Right ventricle myocardium superior (tissue), 1 donor: Measurements from ENCODE around the gene PLCH2. TPM values are rescaled to one million over a fixed set of nuclear protein-coding genes. Genes with fewer than 3 reads are reported as not detected.
A peak's percentile ranks its signal among the peaks of the same experiment; 100 is the strongest.

Experiments used
- ATAC-seq: fragments of 200-7000 bp; cut with Tn5 transposase; one replicate; pipeline ENCODE4 v1.9.1; 2020; ENCODE audit warnings: mild to moderate bottlenecking; ENCODE audit not compliant: poor library complexity
- DNase-seq: peaks from one replicate; pipeline ENCODE4 v3.0.0-alpha.2; 2020
- intact Hi-C: fragments of 100-400 bp; cut with DNase I; formaldehyde crosslinking; loops from one replicate; pipeline ENCODE4 v1.11.2; 2022
- total RNA-seq: library from RNA; stranded (reverse); fragmentation: NEBNext Ultra II Directional; extraction: Animal tissue kit (Norgen Biotek cat#: 25700); gene quantifications from one replicate; pipeline ENCODE4 v1.2.1, GENCODE V29; 2021
- donor health status: DM: no; HTN: yes; CAD: no; lungs with severe emphysema.

Gene PLCH2
- total RNA-seq, 1 donor from 2014 or later: 0.13 TPM

DNA sequence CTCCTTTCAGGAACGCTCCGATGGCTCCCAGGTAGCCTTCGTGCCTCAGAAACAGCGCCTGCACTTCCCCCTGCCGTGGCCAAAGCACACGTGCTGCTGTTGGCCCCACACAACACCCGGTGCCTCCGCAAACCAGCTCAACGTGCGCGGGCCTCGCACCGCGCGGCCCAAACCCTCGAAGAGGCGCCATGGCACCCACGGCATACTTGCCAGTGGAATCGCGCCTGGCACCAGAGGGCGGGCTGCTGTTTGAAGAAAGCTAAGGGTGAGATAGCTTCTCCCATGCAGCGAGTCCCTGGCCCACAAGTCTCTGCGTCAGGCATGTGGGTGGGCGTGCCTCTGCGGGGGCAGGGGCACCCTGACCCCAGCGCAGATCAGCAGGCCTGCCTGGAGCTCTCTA is 42.4 kb downstream of the PLCH2 start:
- no peak for ATAC-seq
- DNase-seq: no peak
- intact Hi-C loops: no loop called here

- intact Hi-C loops: no loop called here
- ATAC-seq (no peak), DNase-seq (no peak)
These were observed 43.1 kb downstream of the PLCH2 start for GRCh38 chr1:2519029-2519685.

DNA sequence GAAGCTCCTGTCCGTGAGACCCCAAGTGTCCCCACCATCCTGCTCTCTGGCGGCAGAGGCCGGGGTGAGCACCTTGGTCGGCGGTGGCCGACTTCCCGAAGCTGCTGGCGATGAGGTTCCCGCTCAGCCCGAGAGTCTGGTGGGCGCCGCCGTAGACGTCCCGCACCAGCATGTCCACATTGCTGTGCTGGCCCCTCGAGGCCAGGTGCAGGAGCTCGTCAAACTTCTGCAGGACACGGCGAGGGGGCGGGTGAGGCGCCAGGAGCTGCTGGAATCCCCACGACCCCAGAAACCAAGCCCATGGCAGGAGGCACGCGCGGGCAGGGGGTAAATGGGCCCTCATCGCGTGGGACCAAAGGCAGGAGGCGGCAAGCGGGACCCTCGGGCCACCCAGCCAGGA is 43.6 kb downstream of the PLCH2 start:
- no peak for DNase-seq
- intact Hi-C loops: no loop called here
- ATAC-seq: no peak

DNA sequence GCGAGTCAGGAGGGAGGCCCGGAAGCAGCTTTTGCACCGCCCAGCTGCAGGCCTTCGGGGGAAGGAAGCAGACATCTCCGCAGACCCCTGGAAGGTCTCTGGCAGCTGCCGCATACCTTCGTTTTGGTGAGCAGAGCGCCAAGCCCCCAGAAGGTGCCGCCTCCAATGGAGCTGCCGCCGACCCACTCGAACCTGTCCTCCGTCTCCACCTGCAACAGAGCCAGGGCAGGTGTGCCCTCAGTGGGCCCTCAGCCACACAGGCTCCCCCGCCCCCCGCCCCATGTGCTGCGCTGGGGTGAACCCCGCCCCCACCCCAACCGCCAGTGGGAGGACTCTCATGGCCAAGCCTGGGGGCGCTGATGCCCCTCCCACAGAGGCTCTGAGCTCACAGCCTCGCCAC is 44.1 kb downstream of the PLCH2 start:
- no peak for ATAC-seq
- intact Hi-C loops: no loop called here
- DNase-seq: no peak

DNA sequence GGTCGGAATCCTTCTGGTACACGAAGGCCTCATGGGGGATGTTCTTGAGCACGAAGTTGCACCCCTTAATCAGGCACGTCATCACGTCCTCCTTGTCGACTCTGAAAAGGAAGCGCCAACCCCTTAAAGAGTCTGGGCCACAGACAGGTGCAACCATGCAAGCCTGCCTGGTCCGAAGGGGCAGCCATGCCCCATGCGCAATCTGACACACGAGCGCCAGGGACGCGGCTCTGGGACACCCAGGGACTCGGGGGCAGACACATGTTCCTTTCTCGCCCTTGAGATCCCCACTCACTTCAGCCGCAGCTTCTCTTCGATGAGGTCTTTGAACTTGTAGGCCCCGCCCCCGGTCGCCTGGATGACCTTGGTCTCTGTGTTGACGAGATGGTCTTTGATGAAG is 44.7 kb downstream of the PLCH2 start:
- DNase-seq (no peak), ATAC-seq (no peak)
- intact Hi-C loops: no loop called here

DNA sequence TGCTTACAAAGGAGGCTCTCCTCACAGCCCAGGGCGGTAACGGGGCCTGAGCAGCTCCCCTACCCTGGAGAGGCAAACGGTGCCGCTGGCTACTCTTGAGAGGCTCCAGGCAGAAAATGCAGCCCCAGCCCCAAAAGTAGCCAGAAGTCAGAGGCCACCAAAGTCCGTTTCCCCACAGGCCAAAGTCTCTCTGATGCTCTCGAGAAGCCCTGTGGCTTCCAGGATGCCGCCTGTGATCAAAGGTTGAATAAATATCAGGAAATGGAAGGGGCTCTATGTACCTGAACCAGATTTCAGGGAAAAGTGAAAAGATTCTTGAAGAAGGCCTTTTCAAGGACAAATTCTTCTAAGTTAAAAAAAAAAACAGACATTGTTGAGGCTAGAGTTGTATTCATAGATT is 46.1 kb downstream of the PLCH2 start:
- no peak for ATAC-seq
- no peak for DNase-seq
- intact Hi-C loops: no loop called here

DNA sequence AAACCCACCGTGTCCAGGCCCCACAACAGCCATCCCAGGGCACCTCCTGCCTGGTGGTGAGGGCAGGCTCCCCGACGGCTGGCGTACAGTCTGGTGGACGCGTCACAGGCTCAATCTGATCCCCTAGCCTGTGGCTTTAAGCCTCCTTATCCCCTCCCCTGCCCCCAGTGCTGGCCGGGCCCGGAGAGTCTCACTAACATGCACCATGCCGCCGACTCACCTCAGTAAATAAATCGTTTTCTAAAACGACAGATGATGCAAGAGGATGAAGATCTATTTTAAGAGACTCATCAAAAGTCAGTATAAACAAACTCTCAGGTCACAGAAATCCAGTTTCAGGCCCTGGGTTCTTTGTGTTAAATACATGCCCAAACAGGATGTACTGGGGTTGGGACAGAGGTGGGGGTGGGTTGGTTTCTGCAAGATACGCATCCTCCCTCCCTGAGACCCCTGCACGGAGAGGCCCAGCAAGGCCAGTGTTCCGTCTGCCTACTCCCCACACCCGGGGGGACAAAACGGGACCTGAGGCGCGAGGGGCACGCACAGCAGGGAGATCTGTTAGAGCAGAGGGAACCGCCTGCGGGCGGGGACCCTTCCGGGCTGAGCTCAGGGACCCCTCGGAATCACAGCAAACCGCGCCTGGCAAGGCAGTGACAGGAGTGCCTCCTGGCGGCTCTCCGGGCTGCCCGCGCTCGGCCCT is 47.3 kb downstream of the PLCH2 start:
- intact Hi-C loops: no loop called here
- ATAC-seq: no peak
- DNase-seq: no peak

DNA sequence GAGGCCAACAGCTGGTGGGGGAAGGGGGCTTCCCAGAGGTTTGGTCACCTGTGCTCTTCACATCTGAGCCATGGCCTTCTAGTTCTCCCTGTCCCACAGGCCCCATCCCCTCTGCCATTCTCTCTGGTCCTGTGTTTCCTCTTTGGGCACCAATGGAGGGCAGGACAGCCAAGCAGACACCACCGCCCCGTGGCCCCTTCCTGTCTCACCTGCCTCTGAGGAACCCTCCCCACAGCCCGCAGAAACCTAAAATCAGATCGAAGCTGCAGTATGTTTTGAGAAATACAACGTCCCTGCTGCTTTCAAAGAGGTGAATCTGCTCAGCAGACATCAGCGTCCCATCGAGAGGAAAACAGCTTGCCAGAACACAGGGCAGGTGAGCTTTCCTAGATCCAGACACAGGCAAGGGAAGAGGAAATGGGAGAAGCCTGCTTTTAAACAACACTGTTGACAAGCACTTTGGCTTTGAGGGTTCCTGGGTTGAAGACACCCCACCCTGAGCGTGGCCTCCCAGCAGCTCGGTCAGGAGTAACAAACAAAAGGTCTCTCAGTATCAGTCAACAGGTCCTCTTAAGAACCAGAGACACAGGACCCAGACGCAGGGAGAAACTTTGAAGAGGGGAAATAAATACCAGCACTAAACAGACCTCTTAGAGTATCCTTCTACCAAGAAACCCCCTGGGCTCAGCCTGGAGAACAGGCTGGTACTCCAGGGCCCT is 48.0 kb downstream of the PLCH2 start:
- no peak for DNase-seq
- intact Hi-C loops: no loop called here

DNA sequence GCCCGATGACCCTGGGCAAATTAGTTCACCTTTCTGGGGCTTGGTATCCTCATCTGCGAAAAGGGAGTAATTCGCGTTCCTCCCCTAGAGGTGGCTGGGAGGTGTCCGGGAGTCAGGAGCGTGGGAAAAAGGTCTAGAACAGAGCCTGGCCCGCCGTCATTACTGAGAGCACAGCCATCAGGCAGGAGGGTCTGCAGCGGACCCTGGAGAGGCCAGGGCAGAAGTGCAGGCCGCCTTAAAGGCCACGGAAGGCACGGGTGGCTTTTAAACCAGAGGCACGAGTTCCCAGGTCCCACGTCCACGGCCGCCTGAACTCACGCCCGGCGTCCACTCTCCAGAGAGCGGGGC is 49.5 kb downstream of the PLCH2 start:
- DNase-seq (no peak), ATAC-seq (no peak)
- intact Hi-C loops: no loop called here

More for the DNA sequence above, 48.0 kb downstream of the PLCH2 start:
- no peak for ATAC-seq

- DNase-seq (peak; percentile 97), ATAC-seq (peak; percentile 83)
- intact Hi-C loops: no loop called here
These were observed 50.1 kb downstream of the PLCH2 start, which contains the start of gene PANK4 for GRCh38 chr1:2525920-2526823. PANK4 (minus strand) TSS chr1:2526596; CDS start chr1:2526587, 9 bp downstream.

DNA sequence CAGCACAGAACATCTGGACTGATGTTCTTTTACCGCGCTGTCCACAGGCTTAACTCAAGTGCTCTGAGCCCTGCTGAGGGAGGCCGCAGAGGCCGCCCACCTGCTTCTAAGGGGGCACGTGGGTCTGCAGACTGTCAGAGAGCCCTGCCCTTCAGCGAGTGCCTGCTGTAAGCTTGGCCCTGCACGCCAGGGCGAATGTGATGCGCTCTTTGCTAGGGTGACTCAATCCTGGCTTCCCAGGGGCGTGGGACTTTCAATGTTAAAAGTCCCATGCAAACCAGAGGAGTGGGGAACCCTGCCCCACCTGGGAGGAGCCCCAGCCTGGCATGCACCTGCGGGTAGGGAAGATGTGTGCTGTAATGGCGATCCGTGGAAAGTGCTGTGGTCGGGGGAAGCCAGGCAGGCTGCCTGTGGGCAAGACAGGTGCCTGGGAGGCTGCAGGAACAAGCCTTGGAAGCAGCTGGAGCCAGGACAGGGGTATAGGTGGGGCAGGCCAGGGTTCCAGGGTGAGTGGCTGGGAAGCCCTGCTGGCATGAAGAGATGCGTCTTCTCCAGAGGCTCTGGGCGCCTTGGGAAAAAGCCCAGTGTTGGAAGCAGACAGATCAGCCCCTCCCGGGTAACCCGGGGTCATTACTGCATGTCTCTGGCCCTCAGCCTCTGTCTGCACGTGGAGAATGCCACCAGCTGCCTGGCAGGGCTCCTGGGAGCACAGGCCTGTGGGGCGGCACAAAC is 50.9 kb downstream of the PLCH2 start:
- peak; percentile 78 for ATAC-seq
- DNase-seq: peak; percentile 81
- intact Hi-C loops: no loop called here

DNA sequence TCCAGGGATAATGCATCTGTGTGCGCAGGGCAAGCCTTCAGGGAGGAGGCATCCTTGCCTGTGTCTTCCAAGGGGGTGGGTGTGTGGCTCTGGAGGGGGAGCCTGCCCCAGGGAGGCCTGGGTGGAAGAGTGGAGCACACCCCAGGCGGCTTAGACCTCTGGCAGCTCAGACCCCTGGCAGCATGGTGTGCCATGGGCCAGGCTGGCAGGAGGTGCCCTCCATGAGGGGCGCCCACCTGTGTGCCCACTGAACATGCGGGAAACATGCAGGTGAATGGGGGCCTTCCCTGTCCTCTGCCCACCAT is 51.4 kb downstream of the PLCH2 start:
- no peak for DNase-seq
- no peak for ATAC-seq
- intact Hi-C loops: no loop called here

GRCh38 chr1:2528016-2528415 is 51.9 kb downstream of the PLCH2 start:
- DNase-seq (peak; percentile 86), ATAC-seq (peak; percentile 72)
- intact Hi-C loops: no loop called here

GRCh38 chr1:2528611-2528965 is 52.5 kb downstream of the PLCH2 start:
- intact Hi-C loops: no loop called here
- no peak for DNase-seq

GRCh38 chr1:2528966-2529783 is 53.1 kb downstream of the PLCH2 start:
- ATAC-seq: no peak
- intact Hi-C loops: no loop called here
- DNase-seq: no peak

More at GRCh38 chr1:2528611-2528965, 52.5 kb downstream of the PLCH2 start:
- no peak for ATAC-seq

- intact Hi-C loops: no loop called here
- DNase-seq (no peak), ATAC-seq (no peak)
These were observed 53.9 kb downstream of the PLCH2 start, which contains the start of gene HES5 for GRCh38 chr1:2529784-2530512. HES5 (minus strand) TSS chr1:2530263; CDS start chr1:2530164, 99 bp downstream.
